ENCODE data around the gene NKX2-2.
"Not testable (repeated sequence)": the region's sequence is repeated elsewhere in the genome, so short reads cannot be mapped to it uniquely, and the experiment has no call there.

NKX2-2 gene

DNA sequence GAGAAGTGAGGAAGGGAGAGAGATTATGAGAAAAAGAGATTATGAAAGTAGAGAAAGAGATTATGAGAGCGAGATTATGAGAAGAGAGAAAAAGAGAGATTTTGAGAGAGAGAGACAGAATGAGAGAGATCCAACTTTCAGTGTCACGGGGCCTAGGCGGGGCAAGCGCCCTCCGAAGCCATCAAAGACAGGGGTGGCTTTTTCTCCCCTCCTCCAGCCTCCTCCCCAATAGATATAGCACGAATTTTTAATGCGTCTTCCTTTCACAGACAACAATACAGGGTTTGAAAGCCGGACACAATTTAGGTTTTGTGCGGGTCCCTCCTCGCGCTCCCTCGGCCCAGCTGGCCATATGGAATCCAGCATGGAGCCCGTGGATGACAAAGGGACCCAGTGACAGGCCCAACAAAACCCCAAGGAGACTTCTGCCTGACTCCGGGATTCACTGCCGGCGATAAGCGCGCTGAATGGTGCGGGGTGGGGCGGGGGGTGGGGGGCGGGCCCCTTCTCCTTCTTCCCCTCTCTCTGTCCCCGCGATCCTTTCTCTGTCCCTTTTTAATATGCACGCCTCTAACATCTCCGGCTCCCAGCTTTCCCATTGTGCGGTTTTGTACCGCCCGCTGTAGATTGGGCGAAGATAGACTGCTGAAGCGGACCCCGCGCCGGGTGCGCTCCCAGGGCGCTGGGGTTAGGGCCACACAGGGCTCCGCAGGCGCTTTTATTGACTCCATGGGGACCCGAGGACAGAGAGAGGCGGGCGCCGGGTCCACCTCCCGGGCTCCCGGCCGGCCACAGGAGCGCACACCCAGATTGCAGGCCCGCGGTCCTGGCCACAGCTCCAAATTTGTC is 5.4 kb downstream of the NKX2-2 start:
- no peak for FAIRE-seq

GRCh38 chr20:21507400-21508229 is 6.2 kb downstream of the NKX2-2 start:
- no peak for FAIRE-seq

GRCh38 chr20:21505810-21506530 is 7.9 kb downstream of the NKX2-2 start:
- no peak for FAIRE-seq

DNA sequence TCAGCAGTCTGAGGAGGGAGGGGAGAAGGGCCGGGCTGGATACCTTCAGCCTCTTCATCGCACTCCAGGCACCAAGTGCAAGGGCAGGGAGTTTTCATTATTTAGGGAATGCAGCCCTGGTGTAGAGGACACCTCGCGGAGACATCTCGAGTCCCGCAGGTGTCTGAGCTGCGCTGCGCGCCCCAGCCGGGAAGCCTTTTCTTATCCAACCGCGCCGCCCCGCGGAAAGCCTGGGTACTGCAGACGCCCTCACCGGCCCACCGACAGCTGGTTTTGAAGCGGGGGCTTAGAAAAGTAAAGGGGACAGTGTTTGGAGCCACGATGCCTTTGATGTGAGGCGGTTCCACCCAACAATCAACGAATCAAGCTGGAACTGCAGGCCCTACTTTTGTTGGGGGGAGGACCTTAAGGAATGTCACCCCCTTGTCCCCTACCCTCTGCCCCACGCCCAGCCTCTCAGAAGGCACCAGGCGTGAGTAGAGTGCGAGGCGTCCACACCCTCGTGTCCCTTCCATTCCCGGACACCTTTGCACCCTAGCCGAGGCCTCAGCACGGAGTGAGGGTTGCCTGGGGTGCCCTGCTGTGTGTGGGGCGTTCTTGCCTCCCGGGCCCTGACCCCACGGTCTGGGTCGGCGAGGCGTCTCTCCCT is 8.6 kb downstream of the NKX2-2 start:
- FAIRE-seq = no peak

- no peak for FAIRE-seq
These were observed 9.5 kb downstream of the NKX2-2 start for GRCh38 chr20:21504323-21504722.

- FAIRE-seq = no peak
These were observed 10.5 kb downstream of the NKX2-2 start for GRCh38 chr20:21503345-21503744.

DNA sequence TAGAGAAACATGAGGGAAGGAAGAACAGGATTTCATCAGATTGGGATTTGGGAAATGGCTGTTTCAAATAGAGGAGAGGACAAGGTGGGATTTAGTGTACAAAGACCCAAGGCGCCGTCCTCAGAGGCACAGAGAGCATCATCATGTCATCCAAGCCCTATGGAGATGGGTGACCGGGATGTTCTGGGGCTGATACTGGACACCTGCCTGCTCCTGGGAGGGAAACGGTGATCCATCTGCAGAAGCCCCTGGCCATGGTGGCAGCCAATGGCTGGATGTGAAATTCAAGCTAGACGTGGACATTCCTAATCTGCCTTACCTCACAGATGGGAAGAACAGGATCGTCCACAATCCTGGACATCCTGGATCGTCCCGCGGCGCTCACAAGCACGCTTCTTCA is 12.7 kb downstream of the NKX2-2 start:
- no peak for FAIRE-seq

- no peak for FAIRE-seq
These were observed 13.3 kb downstream of the NKX2-2 start for GRCh38 chr20:21500599-21500998.

DNA sequence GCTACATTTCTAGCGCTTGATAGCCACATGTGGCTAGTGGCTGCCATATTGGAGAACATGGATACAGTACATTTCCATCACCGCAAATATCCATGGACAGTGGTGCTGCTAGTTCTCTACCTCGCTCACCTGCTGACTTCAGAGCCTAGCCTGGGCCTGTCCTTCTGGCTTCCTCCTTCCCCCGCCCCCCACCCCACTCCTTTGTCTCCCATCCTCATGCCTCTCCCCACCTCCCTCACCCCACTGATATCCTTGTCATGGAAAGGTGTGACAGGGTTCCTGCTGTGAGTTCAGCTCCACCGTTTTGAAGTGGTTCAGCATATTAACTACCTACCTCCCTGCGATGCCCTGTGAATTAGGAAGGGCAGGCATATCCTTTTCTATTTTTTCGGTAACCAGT is 14.2 kb downstream of the NKX2-2 start:
- no peak for FAIRE-seq

DNA sequence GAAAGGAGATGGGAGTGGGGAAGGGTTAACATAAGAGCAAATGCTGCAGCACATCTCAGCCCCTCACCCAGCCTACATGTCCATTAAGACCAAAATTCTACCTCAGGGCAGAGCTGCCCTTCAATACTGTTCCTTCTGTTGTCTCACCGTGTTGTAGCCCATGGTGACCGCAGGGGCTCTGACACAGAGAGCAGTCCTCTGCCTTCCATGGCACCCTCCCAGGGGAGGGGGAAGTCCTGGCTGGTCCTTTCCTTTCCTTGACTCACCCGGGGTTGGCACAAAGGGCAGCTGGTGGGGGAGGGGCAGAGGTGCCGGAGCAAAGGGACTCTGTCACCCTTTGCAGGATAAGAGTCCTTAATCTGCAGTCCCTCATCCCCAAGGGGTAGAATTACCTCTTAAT is 15.2 kb downstream of the NKX2-2 start:
- no peak for FAIRE-seq

GRCh38 chr20:21498195-21498594 is 15.7 kb downstream of the NKX2-2 start:
- FAIRE-seq = no peak

- no peak for FAIRE-seq
These were observed 17.4 kb downstream of the NKX2-2 start for GRCh38 chr20:21496452-21496851.

DNA sequence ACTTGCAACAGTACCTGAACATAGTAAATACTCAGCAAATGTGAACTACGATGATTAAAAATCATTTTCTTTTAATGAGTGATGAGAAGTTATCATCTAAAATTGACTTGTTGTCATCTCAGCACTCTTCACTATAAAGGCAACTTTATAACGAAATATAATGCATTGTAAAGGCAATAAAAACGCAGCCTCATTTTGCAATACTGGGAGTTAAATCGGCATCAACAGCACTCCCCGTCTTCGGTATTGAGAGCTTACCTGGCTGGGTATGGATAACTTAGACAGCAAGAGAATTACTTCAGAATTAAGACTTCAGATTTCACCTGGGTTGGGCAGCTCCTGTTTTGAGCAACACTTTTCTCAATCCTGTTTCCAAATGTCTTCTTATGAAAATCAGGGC is 20.8 kb downstream of the NKX2-2 start:
- FAIRE-seq = no peak

DNA sequence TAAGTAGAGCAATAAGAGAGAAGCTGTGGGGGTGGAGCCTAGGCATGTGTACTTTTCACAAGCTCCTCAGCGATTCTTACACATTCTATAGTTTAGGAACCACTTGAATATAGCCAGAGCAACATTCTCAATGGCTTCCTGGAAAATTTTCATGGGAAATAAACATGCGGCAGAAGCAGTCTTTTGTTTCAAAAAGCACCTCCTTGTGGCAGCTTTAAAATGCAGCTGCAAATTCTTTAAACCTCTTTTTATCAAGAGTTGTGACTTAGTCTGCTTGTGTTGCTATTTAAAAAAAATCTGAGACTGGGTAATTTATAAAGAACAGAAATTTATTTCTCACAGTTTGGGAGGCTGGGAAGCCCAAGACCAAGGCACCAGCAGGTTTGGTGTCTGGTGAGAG is 23.8 kb downstream of the NKX2-2 start:
- FAIRE-seq = no peak

DNA sequence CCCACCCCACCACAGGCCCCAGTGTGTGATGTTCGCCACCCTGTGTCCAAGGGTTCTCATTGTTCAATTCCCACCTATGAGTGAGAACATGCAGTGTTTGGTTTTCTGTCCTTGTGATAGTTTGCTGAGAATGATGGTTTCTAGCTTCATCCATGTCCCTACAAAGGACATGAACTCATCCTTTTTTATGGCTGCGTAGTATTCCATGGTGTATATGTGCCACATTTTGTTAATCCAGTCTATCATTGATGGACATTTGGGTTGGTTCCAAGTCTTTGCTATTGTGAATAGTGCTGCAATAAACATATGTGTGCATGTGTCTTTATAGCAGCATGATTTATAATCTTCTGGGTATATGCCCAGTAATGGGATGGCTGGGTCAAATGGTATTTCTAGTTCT is 33.7 kb downstream of the NKX2-2 start:
- FAIRE-seq = not testable (repeated sequence)

- FAIRE-seq = no peak
These were observed 48.1 kb downstream of the NKX2-2 start for GRCh38 chr20:21465799-21466198.

GRCh38 chr20:21464916-21465315 is 48.9 kb downstream of the NKX2-2 start:
- no peak for FAIRE-seq
